ENCODE measurements around the gene CREB3L1.

The CREB3L1 gene

DNA sequence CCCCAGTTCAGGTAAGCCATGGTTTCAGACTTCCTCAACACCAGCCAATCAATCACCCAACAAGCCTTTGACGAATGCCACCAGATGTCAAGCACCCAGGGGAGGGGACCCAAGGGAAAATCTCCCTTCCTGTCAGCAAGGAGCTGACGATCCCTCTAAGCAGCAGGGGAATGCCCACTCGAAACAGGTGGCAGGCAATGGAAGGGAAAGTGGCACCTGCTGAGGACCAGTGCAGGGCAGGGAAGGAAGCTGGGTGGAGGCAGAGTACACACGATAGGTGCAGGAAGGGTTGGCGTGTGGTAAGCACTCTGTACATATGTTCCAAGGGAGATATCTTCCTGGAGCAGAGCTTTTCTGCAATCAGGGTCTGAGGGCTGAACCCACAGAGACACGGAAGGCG, 11.7 kb upstream of the CREB3L1 start:
- Histone ChIP-seq H4K20me1 (ENCODE audit: low read depth, low read length) (no peaks in the 10 kb centered on the region), H3K4me2 (ENCODE audit: low read depth, low read length, poor library complexity, severe bottlenecking) (no peak overlapping the region), H3K27ac (ENCODE audit: low read depth, low read length) (no peak overlapping the region), H2AFZ (ENCODE audit: low read depth, low read length, severe bottlenecking) (no peak overlapping the region), H3K27me3 (ENCODE audit: low read length) (no peaks in the 10 kb centered on the region), H3K36me3 (ENCODE audit: low read length) (no peaks in the 10 kb centered on the region), H3K79me2 (ENCODE audit: insufficient read depth, low read length) (no peaks in the 10 kb centered on the region), H3K9ac (ENCODE audit: low read length) (no peak overlapping the region), H3K9me2 (replicated peaks; ENCODE audit: insufficient read depth, low read length) (no peaks in the 10 kb centered on the region), H3K4me3 (ENCODE audit: insufficient read depth, low read length, poor library complexity, severe bottlenecking) (no peak overlapping the region), H3K9me3 (ENCODE audit: insufficient read depth, low read length) (no peaks in the 10 kb centered on the region), H3F3A (ENCODE audit: insufficient read depth) (no peaks in the 10 kb centered on the region)
- TF ChIP-seq CTCF (IDR thresholded peaks at IDR 0.05; ENCODE audit: insufficient read depth, low read length, poor library complexity, severe bottlenecking) = no peak
- no peak for TF ChIP-seq EZH2phosphoT487 (conservative IDR thresholded peaks at IDR 0.05; ENCODE audit: low read length)

GRCh38 chr11:46267930-46268329, 9.5 kb upstream of the CREB3L1 start:
- no peak overlapping the region for H2AFZ ChIP-seq (ENCODE audit: low read depth, low read length, severe bottlenecking)
- H3F3A ChIP-seq (ENCODE audit: insufficient read depth) = no peaks in the 10 kb centered on the region
- no peak overlapping the region for H3K4me2 ChIP-seq (ENCODE audit: low read depth, low read length, poor library complexity, severe bottlenecking)
- TF ChIP-seq EZH2phosphoT487 (conservative IDR thresholded peaks at IDR 0.05; ENCODE audit: low read length) (no peak), CTCF (IDR thresholded peaks at IDR 0.05; ENCODE audit: insufficient read depth, low read length, poor library complexity, severe bottlenecking) (no peak)
- H3K4me3 ChIP-seq (ENCODE audit: insufficient read depth, low read length, poor library complexity, severe bottlenecking) = no peak overlapping the region
- H3K27ac ChIP-seq (ENCODE audit: low read depth, low read length) = no peak overlapping the region
- H3K9ac ChIP-seq (ENCODE audit: low read length) = no peak overlapping the region
- H3K27me3 ChIP-seq (ENCODE audit: low read length) = no peaks in the 10 kb centered on the region
- no peaks in the 10 kb centered on the region for H3K36me3 ChIP-seq (ENCODE audit: low read length)
- no peaks in the 10 kb centered on the region for H3K79me2 ChIP-seq (ENCODE audit: insufficient read depth, low read length)
- H4K20me1 ChIP-seq (ENCODE audit: low read depth, low read length) = no peaks in the 10 kb centered on the region
- no peaks in the 10 kb centered on the region for H3K9me3 ChIP-seq (ENCODE audit: insufficient read depth, low read length)
- no peaks in the 10 kb centered on the region for H3K9me2 ChIP-seq (replicated peaks; ENCODE audit: insufficient read depth, low read length)

- H3K27me3 ChIP-seq (ENCODE audit: low read length) = no peaks in the 10 kb centered on the region
- H3K4me2 ChIP-seq (ENCODE audit: low read depth, low read length, poor library complexity, severe bottlenecking) = no peak overlapping the region
- TF ChIP-seq CTCF (IDR thresholded peaks at IDR 0.05; ENCODE audit: insufficient read depth, low read length, poor library complexity, severe bottlenecking) (no peak), EZH2phosphoT487 (conservative IDR thresholded peaks at IDR 0.05; ENCODE audit: low read length) (no peak)
- no peak overlapping the region for H3K27ac ChIP-seq (ENCODE audit: low read depth, low read length)
- H4K20me1 ChIP-seq (ENCODE audit: low read depth, low read length) = no peaks in the 10 kb centered on the region
- H3K36me3 ChIP-seq (ENCODE audit: low read length) = no peaks in the 10 kb centered on the region
- H3K9ac ChIP-seq (ENCODE audit: low read length) = no peak overlapping the region
- H2AFZ ChIP-seq (ENCODE audit: low read depth, low read length, severe bottlenecking) = no peak overlapping the region
- no peaks in the 10 kb centered on the region for H3K79me2 ChIP-seq (ENCODE audit: insufficient read depth, low read length)
- H3F3A ChIP-seq (ENCODE audit: insufficient read depth) = no peaks in the 10 kb centered on the region
- H3K4me3 ChIP-seq (ENCODE audit: insufficient read depth, low read length, poor library complexity, severe bottlenecking) = no peak overlapping the region
- no peaks in the 10 kb centered on the region for H3K9me3 ChIP-seq (ENCODE audit: insufficient read depth, low read length)
- H3K9me2 ChIP-seq (replicated peaks; ENCODE audit: insufficient read depth, low read length) = no peaks in the 10 kb centered on the region
These were observed 6.8 kb upstream of the CREB3L1 start for GRCh38 chr11:46270684-46271083.

- Histone ChIP-seq H3F3A (ENCODE audit: insufficient read depth) (no peaks in the 10 kb centered on the region), H2AFZ (ENCODE audit: low read depth, low read length, severe bottlenecking) (no peak overlapping the region), H3K27me3 (ENCODE audit: low read length) (no peaks in the 10 kb centered on the region), H3K79me2 (ENCODE audit: insufficient read depth, low read length) (no peaks in the 10 kb centered on the region), H3K9me3 (ENCODE audit: insufficient read depth, low read length) (no peaks in the 10 kb centered on the region), H3K9ac (ENCODE audit: low read length) (no peak overlapping the region), H3K4me3 (ENCODE audit: insufficient read depth, low read length, poor library complexity, severe bottlenecking) (no peak overlapping the region), H3K9me2 (replicated peaks; ENCODE audit: insufficient read depth, low read length) (no peaks in the 10 kb centered on the region), H3K4me2 (ENCODE audit: low read depth, low read length, poor library complexity, severe bottlenecking) (no peak overlapping the region), H4K20me1 (ENCODE audit: low read depth, low read length) (no peaks in the 10 kb centered on the region), H3K36me3 (ENCODE audit: low read length) (no peaks in the 10 kb centered on the region), H3K27ac (ENCODE audit: low read depth, low read length) (no peak overlapping the region)
- no peak for TF ChIP-seq CTCF (IDR thresholded peaks at IDR 0.05; ENCODE audit: insufficient read depth, low read length, poor library complexity, severe bottlenecking)
- no peak for TF ChIP-seq EZH2phosphoT487 (conservative IDR thresholded peaks at IDR 0.05; ENCODE audit: low read length)
These were observed 6.1 kb upstream of the CREB3L1 start for GRCh38 chr11:46271407-46271806.
